HL-60 (cell line): Measurements from ENCODE around the gene ASCL4.

Experiments used
- DNase-seq, 2 experiments: peaks; one replicate each; pipeline ENCODE4 v3.0.0-alpha.2; 2010 to 2020; ENCODE audit warnings: low read depth in 1 of 2, low spot score in 1 of 2
- H3K27ac ChIP-seq: fragments of 250-450 bp; sonication (Bioruptor Pico); replicated peaks from 2 replicates; pipeline ENCODE4 v1.5.1; 2020; ENCODE audit warnings: mild to moderate bottlenecking, moderate library complexity
- H3K27me3 ChIP-seq: fragments of 250-450 bp; sonication (Bioruptor Pico); 2 replicates; pipeline ENCODE4 v1.5.1; 2021; ENCODE audit warnings: mild to moderate bottlenecking, moderate library complexity; ENCODE audit not compliant: insufficient read depth, poor library complexity, severe bottlenecking
- H3K4me3 ChIP-seq: replicated peaks from 2 replicates; pipeline ENCODE4 v1.5.1; 2011; ENCODE audit warnings: mild to moderate bottlenecking, control low read depth, low read length; ENCODE audit not compliant: insufficient read depth
- GABPA ChIP-seq: IDR thresholded peaks from 2 replicates; pipeline ENCODE4 v1.6.1; 2012; ENCODE audit warnings: low read depth
- POLR2AphosphoS5 ChIP-seq: IDR thresholded peaks from 2 replicates; pipeline ENCODE4 v1.6.1; 2012; ENCODE audit warnings: low read depth
- SPI1 ChIP-seq: IDR thresholded peaks from 2 replicates; pipeline ENCODE4 v1.6.1; 2012; ENCODE audit warnings: low read depth, mild to moderate bottlenecking, borderline replicate concordance
- TF ChIP-seq, protein P1 (sequence below): IDR thresholded peaks from 2 replicates; pipeline ENCODE4 v1.6.1; 2012; ENCODE audit warnings: low read depth; ENCODE audit not compliant: insufficient replicate concordance
- TF ChIP-seq, protein P2 (sequence below): IDR thresholded peaks from one replicate; pipeline ENCODE4 v1.5.1; 2011; ENCODE audit warnings: low read length, control low read depth, inconsistent platforms; ENCODE audit not compliant: insufficient read depth

ASCL4 gene

DNA sequence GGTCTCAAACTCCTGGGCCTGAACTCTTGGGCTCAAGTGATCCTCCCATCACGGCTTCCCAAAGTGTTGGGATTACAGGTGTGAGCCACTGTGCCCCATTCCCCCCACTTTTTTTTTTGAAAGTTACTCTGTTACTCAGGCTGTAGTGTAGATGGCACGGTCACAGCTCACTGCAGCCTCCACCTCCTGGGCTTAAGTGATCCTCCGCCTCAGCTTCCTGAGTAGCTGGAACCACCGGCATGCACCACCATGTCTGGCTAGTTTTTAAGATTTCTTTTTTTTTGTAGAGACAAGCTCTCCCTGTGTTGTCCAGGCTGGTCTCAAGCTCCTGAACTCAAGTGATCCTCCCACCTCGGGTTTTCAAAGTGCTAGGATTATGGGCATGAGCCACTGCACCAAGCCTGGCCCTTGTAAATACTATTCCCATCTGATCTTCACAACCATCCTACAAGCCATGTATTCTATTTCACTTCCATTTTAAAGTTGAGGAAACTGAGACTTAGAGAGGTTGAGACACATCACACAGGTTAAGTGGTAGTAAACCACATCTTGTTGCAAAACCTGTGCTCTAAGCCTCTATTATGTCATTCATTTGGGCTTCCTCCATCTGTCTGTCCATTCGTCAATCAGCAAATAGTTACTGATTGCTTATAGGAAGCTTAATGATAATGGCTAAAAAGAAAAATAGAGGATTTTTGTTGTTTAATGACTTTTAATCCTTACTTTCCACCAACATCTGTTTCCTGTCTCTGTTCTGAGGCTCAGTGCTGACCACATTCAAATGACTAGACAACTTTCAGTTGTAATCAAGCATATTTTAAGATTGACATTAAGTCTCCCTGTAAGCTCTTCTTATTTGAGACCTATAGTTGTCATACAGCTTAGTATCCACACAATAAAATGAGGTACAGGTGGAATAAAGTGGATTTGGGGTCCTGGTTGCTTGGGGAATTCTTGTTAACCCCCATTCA lies 9.2 kb downstream of the ASCL4 start:
- H3K27ac ChIP-seq: no peak overlapping the region
- no peaks in the 10 kb centered on the region for H3K27me3 ChIP-seq
- H3K4me3 ChIP-seq: no peak overlapping the region
- TF ChIP-seq, protein P1, sequence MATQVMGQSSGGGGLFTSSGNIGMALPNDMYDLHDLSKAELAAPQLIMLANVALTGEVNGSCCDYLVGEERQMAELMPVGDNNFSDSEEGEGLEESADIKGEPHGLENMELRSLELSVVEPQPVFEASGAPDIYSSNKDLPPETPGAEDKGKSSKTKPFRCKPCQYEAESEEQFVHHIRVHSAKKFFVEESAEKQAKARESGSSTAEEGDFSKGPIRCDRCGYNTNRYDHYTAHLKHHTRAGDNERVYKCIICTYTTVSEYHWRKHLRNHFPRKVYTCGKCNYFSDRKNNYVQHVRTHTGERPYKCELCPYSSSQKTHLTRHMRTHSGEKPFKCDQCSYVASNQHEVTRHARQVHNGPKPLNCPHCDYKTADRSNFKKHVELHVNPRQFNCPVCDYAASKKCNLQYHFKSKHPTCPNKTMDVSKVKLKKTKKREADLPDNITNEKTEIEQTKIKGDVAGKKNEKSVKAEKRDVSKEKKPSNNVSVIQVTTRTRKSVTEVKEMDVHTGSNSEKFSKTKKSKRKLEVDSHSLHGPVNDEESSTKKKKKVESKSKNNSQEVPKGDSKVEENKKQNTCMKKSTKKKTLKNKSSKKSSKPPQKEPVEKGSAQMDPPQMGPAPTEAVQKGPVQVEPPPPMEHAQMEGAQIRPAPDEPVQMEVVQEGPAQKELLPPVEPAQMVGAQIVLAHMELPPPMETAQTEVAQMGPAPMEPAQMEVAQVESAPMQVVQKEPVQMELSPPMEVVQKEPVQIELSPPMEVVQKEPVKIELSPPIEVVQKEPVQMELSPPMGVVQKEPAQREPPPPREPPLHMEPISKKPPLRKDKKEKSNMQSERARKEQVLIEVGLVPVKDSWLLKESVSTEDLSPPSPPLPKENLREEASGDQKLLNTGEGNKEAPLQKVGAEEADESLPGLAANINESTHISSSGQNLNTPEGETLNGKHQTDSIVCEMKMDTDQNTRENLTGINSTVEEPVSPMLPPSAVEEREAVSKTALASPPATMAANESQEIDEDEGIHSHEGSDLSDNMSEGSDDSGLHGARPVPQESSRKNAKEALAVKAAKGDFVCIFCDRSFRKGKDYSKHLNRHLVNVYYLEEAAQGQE: peak; percentile 81
- TF ChIP-seq POLR2AphosphoS5: no peak
- peak; percentile 24 to 50 for DNase-seq

DNA sequence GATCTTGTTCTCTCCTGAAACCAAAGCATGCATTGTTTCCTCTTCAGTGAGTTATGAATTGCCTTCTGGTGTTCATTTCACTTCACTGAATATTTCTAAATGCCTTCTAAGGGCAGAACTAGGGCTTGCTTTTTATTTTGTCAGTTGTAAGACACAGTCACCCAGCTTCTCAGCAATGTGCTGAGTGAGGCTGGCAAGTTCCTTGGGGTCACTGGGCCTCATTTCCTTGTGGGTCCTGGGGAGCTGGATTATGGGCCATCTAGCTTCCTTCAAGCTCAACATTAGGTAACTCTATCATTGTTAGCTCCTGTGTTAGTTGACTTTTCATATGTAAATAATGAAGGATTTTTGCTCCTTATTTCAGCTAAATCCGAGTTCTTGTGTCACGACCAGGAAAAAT lies 13.8 kb downstream of the ASCL4 start:
- DNase-seq: no peak

DNA sequence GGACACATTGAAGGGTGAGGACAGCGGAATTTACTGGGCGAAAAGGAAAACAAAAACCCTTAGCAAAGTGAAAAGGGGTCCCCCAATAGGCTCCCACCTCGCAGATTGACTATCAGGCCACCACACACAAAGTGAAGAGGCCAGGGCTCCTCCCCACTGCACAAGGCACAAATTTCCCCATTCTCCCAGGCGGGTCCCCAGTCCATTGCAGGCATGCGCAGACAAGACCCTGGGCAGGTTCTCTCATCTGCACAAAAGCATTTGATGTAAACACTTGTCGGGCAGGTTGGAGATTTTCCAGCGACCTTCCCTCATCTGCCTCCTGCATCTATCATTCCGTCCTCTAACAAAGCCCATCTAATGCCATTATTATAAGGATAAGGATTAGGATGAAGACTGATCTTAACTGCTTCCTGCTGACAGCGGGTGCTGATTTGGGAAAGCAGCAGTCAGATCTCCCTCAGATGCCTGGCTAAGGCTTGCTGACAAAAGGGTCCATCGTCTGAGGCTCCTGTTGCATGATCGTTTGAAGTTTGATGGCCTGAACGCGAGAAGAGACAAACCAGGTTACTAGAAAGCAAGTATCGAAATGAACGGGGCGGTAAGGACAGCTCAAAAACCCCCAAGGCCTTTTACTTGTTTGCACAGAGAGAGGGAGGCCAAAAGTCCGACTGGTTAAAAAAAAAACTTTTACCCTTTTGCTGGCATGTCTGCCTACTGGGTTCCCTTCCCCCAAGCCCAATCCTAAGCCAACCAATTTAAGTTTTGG lies 14.4 kb downstream of the ASCL4 start:
- DNase-seq: no peak
- Histone ChIP-seq H3K4me3 (no peak overlapping the region), H3K27me3 (no peaks in the 10 kb centered on the region), H3K27ac (no peak overlapping the region)
- TF ChIP-seq, protein P1: no peak
- TF ChIP-seq, protein P2, sequence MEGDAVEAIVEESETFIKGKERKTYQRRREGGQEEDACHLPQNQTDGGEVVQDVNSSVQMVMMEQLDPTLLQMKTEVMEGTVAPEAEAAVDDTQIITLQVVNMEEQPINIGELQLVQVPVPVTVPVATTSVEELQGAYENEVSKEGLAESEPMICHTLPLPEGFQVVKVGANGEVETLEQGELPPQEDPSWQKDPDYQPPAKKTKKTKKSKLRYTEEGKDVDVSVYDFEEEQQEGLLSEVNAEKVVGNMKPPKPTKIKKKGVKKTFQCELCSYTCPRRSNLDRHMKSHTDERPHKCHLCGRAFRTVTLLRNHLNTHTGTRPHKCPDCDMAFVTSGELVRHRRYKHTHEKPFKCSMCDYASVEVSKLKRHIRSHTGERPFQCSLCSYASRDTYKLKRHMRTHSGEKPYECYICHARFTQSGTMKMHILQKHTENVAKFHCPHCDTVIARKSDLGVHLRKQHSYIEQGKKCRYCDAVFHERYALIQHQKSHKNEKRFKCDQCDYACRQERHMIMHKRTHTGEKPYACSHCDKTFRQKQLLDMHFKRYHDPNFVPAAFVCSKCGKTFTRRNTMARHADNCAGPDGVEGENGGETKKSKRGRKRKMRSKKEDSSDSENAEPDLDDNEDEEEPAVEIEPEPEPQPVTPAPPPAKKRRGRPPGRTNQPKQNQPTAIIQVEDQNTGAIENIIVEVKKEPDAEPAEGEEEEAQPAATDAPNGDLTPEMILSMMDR: no peak
- TF ChIP-seq GABPA (no peak), POLR2AphosphoS5 (no peak), SPI1 (no peak)

More for the DNA sequence above, 13.8 kb downstream of the ASCL4 start:
- Histone ChIP-seq H3K27me3 (no peaks in the 10 kb centered on the region), H3K27ac (no peak overlapping the region), H3K4me3 (no peak overlapping the region)
- no peak for TF ChIP-seq GABPA
- TF ChIP-seq, protein P1: no peak
- no peak for TF ChIP-seq SPI1
- TF ChIP-seq, protein P2: no peak
- no peak for TF ChIP-seq POLR2AphosphoS5
